ENCODE data around the gene CALR3.

DNA sequence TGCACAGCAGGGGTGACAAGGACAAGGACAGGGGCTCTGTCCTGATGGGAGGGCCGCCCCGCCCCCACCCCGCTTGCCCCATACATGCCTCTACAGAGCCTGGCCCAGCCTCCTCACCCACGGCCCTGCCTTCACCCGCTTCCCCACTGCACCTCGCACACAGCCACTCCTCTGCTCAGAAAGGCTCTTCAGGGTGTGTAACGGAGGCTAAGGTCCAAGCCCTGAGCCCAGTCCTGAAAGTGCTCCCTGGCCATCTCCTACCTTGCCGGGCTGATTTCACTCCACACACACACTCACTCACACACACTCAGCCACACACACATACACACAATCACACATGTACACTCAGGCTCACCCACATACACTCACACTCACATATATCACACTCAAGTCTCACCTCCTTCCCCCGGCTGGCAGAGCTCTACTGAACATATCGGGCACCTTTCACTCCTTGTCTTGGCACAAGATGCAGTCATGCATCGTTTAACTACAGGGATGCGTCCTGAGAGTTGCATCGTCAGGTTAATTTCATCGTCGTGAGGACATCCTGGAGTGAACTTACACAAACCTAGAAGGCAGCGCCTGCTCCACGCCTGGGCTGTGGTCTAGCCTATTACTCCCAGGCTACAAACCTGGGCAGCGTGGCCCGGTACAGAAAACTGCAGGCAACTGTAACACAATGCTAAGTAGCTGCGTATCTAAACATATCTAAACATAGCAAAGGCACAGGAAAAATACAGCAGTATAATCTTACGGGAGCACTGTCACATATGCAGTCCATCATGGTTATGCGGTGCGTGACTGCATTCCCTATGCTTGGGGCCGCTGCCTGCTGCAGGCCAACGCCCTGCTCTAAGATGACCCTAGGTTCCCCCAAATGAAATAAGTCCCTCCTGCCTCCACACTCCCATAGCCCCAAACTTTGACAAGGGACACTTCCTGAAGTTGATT is 37.3 kb downstream of the CALR3 start:
- TF ChIP-seq, protein P1, sequence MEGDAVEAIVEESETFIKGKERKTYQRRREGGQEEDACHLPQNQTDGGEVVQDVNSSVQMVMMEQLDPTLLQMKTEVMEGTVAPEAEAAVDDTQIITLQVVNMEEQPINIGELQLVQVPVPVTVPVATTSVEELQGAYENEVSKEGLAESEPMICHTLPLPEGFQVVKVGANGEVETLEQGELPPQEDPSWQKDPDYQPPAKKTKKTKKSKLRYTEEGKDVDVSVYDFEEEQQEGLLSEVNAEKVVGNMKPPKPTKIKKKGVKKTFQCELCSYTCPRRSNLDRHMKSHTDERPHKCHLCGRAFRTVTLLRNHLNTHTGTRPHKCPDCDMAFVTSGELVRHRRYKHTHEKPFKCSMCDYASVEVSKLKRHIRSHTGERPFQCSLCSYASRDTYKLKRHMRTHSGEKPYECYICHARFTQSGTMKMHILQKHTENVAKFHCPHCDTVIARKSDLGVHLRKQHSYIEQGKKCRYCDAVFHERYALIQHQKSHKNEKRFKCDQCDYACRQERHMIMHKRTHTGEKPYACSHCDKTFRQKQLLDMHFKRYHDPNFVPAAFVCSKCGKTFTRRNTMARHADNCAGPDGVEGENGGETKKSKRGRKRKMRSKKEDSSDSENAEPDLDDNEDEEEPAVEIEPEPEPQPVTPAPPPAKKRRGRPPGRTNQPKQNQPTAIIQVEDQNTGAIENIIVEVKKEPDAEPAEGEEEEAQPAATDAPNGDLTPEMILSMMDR (IDR thresholded peaks at IDR 0.05) = no peak
- no peak for TF ChIP-seq POLR2A (IDR thresholded peaks at IDR 0.05)
- no peak for TF ChIP-seq POLR2AphosphoS5 (IDR thresholded peaks at IDR 0.05)
